GM23338 (cell line): Measurements from ENCODE around the gene GRIN3B.

ENCODE experiments used
- CREB1 ChIP-seq: fragments of 250-450 bp; sonication (Bioruptor Pico); IDR thresholded peaks from 2 replicates; pipeline ENCODE4 v1.5.0; 2020; ENCODE audit warnings: low read depth, mild to moderate bottlenecking, moderate library complexity
- EZH2 ChIP-seq: fragments of 200-600 bp; sonication (generic); IDR thresholded peaks from one replicate; pipeline ENCODE4 v1.8.0; 2017; ENCODE audit warnings: antibody characterized with exemption, mild to moderate bottlenecking, low read depth; ENCODE audit not compliant: unreplicated experiment
- EZH2phosphoT487 ChIP-seq: fragments of 200-600 bp; sonication (generic); IDR thresholded peaks from one replicate; pipeline ENCODE4 v1.8.1; 2018; ENCODE audit warnings: antibody characterized with exemption; ENCODE audit not compliant: unreplicated experiment
- JUNB ChIP-seq: IDR thresholded peaks from one replicate; pipeline ENCODE4 v1.6.1; 2016; ENCODE audit warnings: antibody characterized with exemption; ENCODE audit not compliant: unreplicated experiment
- NANOG ChIP-seq: IDR thresholded peaks from 2 replicates; pipeline ENCODE4 v1.6.1; 2016; ENCODE audit warnings: antibody characterized with exemption, borderline replicate concordance
- POLR2AphosphoS5 ChIP-seq: IDR thresholded peaks from 2 replicates; pipeline ENCODE4 v1.6.1; 2016; ENCODE audit warnings: antibody characterized with exemption, low read depth
- ZNF114 ChIP-seq: fragments of 250-450 bp; sonication (Bioruptor Pico); IDR thresholded peaks from 2 replicates; pipeline ENCODE4 v1.5.0; 2020; ENCODE audit warnings: mild to moderate bottlenecking, moderate library complexity
- ZNF331 ChIP-seq: fragments of 250-450 bp; sonication (Bioruptor Pico); IDR thresholded peaks from 2 replicates; pipeline ENCODE4 v1.5.0; 2020; ENCODE audit warnings: low read depth, mild to moderate bottlenecking, moderate library complexity
- TF ChIP-seq, protein P1 (sequence below), 2 experiments: fragments of 200-600 bp in 1 of 2; sonication (generic) in 1 of 2; conservative IDR thresholded peaks; 2 replicates each; pipeline versions ENCODE4 v1.5.1 to v1.6.1; 2016 to 2017; ENCODE audit warnings: antibody characterized with exemption in 2 of 2, low read depth in 2 of 2, mild to moderate bottlenecking in 2 of 2, moderate library complexity in 1 of 2
- TF ChIP-seq, protein P2 (sequence below): IDR thresholded peaks from 2 replicates; pipeline ENCODE4 v1.6.1; 2016; ENCODE audit warnings: antibody characterized with exemption
- TF ChIP-seq, protein P3 (sequence below): IDR thresholded peaks from one replicate; pipeline ENCODE4 v1.6.1; 2018; ENCODE audit warnings: antibody characterized with exemption; ENCODE audit not compliant: unreplicated experiment
- TF ChIP-seq, protein P4 (sequence below): fragments of 250-450 bp; sonication (Bioruptor Pico); IDR thresholded peaks from 2 replicates; pipeline ENCODE4 v1.5.0; 2020; ENCODE audit warnings: mild to moderate bottlenecking, moderate library complexity

DNA sequence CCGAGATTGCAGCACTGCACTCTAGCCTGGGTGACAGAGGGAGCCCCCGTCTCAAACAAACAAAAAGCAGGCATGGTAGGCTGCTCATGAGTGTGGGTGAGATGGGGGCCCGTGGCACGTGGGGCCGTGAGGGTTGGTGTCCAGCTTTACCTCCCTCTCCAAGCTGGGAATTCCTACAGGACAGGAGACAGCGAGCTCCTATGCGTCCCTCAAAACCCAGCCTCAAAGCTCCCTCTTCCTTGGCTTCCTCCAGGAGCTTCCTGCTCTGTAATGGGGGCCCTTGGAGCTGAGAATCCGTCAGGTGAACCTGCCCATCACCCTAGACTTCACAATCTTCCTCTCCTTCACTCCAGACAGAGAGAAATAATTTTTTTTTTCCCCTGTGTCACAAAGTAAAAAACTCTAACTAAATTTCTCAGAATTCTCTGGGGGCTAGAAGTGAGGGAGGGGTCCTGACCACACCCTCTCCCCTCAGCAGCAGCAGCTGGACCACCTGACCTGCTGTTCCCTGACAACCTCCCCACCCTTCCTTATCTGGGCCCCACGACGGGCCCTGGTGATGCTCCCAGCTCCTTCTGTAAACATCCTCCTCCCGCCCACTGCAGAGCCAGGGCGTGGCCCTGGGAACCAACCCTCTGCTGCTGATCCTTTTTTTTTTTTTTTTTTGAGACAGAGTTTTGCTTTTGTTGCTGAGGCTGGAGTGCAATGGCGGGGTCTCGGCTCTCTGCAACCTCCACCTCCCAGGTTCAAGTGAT lies 38.2 kb upstream of the GRIN3B start:
- TF ChIP-seq EZH2phosphoT487 (no peak), EZH2 (no peak), POLR2AphosphoS5 (no peak), ZNF114 (CRISPR knock-in tag) (no peak), CREB1 (CRISPR knock-in tag) (no peak), ZNF331 (CRISPR knock-in tag) (no peak), JUNB (no peak), NANOG (no peak)
- TF ChIP-seq, protein P1, sequence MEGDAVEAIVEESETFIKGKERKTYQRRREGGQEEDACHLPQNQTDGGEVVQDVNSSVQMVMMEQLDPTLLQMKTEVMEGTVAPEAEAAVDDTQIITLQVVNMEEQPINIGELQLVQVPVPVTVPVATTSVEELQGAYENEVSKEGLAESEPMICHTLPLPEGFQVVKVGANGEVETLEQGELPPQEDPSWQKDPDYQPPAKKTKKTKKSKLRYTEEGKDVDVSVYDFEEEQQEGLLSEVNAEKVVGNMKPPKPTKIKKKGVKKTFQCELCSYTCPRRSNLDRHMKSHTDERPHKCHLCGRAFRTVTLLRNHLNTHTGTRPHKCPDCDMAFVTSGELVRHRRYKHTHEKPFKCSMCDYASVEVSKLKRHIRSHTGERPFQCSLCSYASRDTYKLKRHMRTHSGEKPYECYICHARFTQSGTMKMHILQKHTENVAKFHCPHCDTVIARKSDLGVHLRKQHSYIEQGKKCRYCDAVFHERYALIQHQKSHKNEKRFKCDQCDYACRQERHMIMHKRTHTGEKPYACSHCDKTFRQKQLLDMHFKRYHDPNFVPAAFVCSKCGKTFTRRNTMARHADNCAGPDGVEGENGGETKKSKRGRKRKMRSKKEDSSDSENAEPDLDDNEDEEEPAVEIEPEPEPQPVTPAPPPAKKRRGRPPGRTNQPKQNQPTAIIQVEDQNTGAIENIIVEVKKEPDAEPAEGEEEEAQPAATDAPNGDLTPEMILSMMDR (conservative IDR thresholded peaks at IDR 0.05; ENCODE audit: low read depth in 2 of 2): no peak
- TF ChIP-seq, protein P2, sequence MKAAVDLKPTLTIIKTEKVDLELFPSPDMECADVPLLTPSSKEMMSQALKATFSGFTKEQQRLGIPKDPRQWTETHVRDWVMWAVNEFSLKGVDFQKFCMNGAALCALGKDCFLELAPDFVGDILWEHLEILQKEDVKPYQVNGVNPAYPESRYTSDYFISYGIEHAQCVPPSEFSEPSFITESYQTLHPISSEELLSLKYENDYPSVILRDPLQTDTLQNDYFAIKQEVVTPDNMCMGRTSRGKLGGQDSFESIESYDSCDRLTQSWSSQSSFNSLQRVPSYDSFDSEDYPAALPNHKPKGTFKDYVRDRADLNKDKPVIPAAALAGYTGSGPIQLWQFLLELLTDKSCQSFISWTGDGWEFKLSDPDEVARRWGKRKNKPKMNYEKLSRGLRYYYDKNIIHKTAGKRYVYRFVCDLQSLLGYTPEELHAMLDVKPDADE: no peak
- TF ChIP-seq, protein P3, sequence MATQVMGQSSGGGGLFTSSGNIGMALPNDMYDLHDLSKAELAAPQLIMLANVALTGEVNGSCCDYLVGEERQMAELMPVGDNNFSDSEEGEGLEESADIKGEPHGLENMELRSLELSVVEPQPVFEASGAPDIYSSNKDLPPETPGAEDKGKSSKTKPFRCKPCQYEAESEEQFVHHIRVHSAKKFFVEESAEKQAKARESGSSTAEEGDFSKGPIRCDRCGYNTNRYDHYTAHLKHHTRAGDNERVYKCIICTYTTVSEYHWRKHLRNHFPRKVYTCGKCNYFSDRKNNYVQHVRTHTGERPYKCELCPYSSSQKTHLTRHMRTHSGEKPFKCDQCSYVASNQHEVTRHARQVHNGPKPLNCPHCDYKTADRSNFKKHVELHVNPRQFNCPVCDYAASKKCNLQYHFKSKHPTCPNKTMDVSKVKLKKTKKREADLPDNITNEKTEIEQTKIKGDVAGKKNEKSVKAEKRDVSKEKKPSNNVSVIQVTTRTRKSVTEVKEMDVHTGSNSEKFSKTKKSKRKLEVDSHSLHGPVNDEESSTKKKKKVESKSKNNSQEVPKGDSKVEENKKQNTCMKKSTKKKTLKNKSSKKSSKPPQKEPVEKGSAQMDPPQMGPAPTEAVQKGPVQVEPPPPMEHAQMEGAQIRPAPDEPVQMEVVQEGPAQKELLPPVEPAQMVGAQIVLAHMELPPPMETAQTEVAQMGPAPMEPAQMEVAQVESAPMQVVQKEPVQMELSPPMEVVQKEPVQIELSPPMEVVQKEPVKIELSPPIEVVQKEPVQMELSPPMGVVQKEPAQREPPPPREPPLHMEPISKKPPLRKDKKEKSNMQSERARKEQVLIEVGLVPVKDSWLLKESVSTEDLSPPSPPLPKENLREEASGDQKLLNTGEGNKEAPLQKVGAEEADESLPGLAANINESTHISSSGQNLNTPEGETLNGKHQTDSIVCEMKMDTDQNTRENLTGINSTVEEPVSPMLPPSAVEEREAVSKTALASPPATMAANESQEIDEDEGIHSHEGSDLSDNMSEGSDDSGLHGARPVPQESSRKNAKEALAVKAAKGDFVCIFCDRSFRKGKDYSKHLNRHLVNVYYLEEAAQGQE: no peak
- TF ChIP-seq, protein P4, sequence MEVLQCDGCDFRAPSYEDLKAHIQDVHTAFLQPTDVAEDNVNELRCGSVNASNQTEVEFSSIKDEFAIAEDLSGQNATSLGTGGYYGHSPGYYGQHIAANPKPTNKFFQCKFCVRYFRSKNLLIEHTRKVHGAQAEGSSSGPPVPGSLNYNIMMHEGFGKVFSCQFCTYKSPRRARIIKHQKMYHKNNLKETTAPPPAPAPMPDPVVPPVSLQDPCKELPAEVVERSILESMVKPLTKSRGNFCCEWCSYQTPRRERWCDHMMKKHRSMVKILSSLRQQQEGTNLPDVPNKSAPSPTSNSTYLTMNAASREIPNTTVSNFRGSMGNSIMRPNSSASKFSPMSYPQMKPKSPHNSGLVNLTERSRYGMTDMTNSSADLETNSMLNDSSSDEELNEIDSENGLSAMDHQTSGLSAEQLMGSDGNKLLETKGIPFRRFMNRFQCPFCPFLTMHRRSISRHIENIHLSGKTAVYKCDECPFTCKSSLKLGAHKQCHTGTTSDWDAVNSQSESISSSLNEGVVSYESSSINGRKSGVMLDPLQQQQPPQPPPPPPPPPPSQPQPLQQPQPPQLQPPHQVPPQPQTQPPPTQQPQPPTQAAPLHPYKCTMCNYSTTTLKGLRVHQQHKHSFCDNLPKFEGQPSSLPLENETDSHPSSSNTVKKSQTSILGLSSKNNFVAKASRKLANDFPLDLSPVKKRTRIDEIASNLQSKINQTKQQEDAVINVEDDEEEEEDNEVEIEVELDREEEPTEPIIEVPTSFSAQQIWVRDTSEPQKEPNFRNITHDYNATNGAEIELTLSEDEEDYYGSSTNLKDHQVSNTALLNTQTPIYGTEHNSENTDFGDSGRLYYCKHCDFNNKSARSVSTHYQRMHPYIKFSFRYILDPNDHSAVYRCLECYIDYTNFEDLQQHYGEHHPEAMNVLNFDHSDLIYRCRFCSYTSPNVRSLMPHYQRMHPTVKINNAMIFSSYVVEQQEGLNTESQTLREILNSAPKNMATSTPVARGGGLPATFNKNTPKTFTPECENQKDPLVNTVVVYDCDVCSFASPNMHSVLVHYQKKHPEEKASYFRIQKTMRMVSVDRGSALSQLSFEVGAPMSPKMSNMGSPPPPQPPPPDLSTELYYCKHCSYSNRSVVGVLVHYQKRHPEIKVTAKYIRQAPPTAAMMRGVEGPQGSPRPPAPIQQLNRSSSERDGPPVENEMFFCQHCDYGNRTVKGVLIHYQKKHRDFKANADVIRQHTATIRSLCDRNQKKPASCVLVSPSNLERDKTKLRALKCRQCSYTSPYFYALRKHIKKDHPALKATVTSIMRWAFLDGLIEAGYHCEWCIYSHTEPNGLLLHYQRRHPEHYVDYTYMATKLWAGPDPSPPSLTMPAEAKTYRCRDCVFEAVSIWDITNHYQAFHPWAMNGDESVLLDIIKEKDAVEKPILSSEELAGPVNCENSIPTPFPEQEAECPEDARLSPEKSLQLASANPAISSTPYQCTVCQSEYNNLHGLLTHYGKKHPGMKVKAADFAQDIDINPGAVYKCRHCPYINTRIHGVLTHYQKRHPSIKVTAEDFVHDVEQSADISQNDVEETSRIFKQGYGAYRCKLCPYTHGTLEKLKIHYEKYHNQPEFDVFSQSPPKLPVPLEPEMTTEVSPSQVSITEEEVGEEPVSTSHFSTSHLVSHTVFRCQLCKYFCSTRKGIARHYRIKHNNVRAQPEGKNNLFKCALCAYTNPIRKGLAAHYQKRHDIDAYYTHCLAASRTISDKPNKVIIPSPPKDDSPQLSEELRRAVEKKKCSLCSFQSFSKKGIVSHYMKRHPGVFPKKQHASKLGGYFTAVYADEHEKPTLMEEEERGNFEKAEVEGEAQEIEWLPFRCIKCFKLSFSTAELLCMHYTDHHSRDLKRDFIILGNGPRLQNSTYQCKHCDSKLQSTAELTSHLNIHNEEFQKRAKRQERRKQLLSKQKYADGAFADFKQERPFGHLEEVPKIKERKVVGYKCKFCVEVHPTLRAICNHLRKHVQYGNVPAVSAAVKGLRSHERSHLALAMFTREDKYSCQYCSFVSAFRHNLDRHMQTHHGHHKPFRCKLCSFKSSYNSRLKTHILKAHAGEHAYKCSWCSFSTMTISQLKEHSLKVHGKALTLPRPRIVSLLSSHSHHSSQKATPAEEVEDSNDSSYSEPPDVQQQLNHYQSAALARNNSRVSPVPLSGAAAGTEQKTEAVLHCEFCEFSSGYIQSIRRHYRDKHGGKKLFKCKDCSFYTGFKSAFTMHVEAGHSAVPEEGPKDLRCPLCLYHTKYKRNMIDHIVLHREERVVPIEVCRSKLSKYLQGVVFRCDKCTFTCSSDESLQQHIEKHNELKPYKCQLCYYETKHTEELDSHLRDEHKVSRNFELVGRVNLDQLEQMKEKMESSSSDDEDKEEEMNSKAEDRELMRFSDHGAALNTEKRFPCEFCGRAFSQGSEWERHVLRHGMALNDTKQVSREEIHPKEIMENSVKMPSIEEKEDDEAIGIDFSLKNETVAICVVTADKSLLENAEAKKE (CRISPR knock-in tag): no peak
